ENCODE measurements around the gene XRCC5.

Gene XRCC5

GRCh38 chr2:216086207-216086893 lies 22.8 kb upstream of the XRCC5 start:
- Histone ChIP-seq H3K9me3 (ENCODE audit: insufficient read depth, low read length) (no peaks in the 10 kb centered on the region), H3K36me3 (ENCODE audit: insufficient read depth, insufficient read length, low read length) (no peaks in the 10 kb centered on the region), H3K4me1 (ENCODE audit: insufficient read depth, insufficient read length) (peaks cover 7% of the 10 kb centered on the region), H3K9ac (ENCODE audit: insufficient read length, low read depth) (no peak overlapping the region), H3K4me3 (ENCODE audit: insufficient read length, low read depth) (no peak overlapping the region), H3K27me3 (ENCODE audit: insufficient read depth, insufficient read length) (peaks cover 4% of the 10 kb centered on the region)
- DNase-seq (ENCODE audit: low read depth, low spot score): no peak
- TF ChIP-seq YY1 (IDR thresholded peaks at IDR 0.05; ENCODE audit: insufficient read depth, insufficient read length): no peak
- TF ChIP-seq ZNF274 (IDR thresholded peaks at IDR 0.05; ENCODE audit: low read depth, low read length): no peak
- no peak for TF ChIP-seq SUZ12 (IDR thresholded peaks at IDR 0.05; ENCODE audit: extremely low read depth, insufficient read depth, insufficient read length)

GRCh38 chr2:216090369-216090786 lies 18.8 kb upstream of the XRCC5 start:
- no peak for DNase-seq (ENCODE audit: low read depth, low spot score)
- no peak for TF ChIP-seq YY1 (IDR thresholded peaks at IDR 0.05; ENCODE audit: insufficient read depth, insufficient read length)
- TF ChIP-seq ZNF274 (IDR thresholded peaks at IDR 0.05; ENCODE audit: low read depth, low read length): no peak
- no peak for TF ChIP-seq SUZ12 (IDR thresholded peaks at IDR 0.05; ENCODE audit: extremely low read depth, insufficient read depth, insufficient read length)
- H3K4me1 ChIP-seq (ENCODE audit: insufficient read depth, insufficient read length): no peaks in the 10 kb centered on the region

GRCh38 chr2:216092646-216093045 lies 16.5 kb upstream of the XRCC5 start:
- DNase-seq (ENCODE audit: low read depth, low spot score): no peak
- TF ChIP-seq YY1 (IDR thresholded peaks at IDR 0.05; ENCODE audit: insufficient read depth, insufficient read length) (no peak), SUZ12 (IDR thresholded peaks at IDR 0.05; ENCODE audit: extremely low read depth, insufficient read depth, insufficient read length) (no peak), ZNF274 (IDR thresholded peaks at IDR 0.05; ENCODE audit: low read depth, low read length) (no peak)
- no peaks in the 10 kb centered on the region for H3K4me1 ChIP-seq (ENCODE audit: insufficient read depth, insufficient read length)
- peaks cover 3% of the 10 kb centered on the region for H3K36me3 ChIP-seq (ENCODE audit: insufficient read depth, insufficient read length, low read length)
- H3K27me3 ChIP-seq (ENCODE audit: insufficient read depth, insufficient read length): no peaks in the 10 kb centered on the region
- no peaks in the 10 kb centered on the region for H3K9me3 ChIP-seq (ENCODE audit: insufficient read depth, low read length)
- no peak overlapping the region for H3K4me3 ChIP-seq (ENCODE audit: insufficient read length, low read depth)
- no peak overlapping the region for H3K9ac ChIP-seq (ENCODE audit: insufficient read length, low read depth)

More at GRCh38 chr2:216090369-216090786, 18.8 kb upstream of the XRCC5 start:
- H3K9ac ChIP-seq (ENCODE audit: insufficient read length, low read depth): no peak overlapping the region
- no peaks in the 10 kb centered on the region for H3K27me3 ChIP-seq (ENCODE audit: insufficient read depth, insufficient read length)
- no peaks in the 10 kb centered on the region for H3K36me3 ChIP-seq (ENCODE audit: insufficient read depth, insufficient read length, low read length)
- no peaks in the 10 kb centered on the region for H3K9me3 ChIP-seq (ENCODE audit: insufficient read depth, low read length)
- no peak overlapping the region for H3K4me3 ChIP-seq (ENCODE audit: insufficient read length, low read depth)

GRCh38 chr2:216094701-216095100 lies 14.4 kb upstream of the XRCC5 start:
- TF ChIP-seq SUZ12 (IDR thresholded peaks at IDR 0.05; ENCODE audit: extremely low read depth, insufficient read depth, insufficient read length): no peak
- no peaks in the 10 kb centered on the region for H3K27me3 ChIP-seq (ENCODE audit: insufficient read depth, insufficient read length)
- DNase-seq (ENCODE audit: low read depth, low spot score): no peak
- no peak overlapping the region for H3K4me3 ChIP-seq (ENCODE audit: insufficient read length, low read depth)
- H3K9ac ChIP-seq (ENCODE audit: insufficient read length, low read depth): no peak overlapping the region
- H3K4me1 ChIP-seq (ENCODE audit: insufficient read depth, insufficient read length): no peaks in the 10 kb centered on the region
- peaks cover 8% of the 10 kb centered on the region for H3K36me3 ChIP-seq (ENCODE audit: insufficient read depth, insufficient read length, low read length)
- H3K9me3 ChIP-seq (ENCODE audit: insufficient read depth, low read length): no peaks in the 10 kb centered on the region

- no peaks in the 10 kb centered on the region for H3K27me3 ChIP-seq (ENCODE audit: insufficient read depth, insufficient read length)
- H3K9ac ChIP-seq (ENCODE audit: insufficient read length, low read depth): no peak overlapping the region
- TF ChIP-seq YY1 (IDR thresholded peaks at IDR 0.05; ENCODE audit: insufficient read depth, insufficient read length) (no peak), SUZ12 (IDR thresholded peaks at IDR 0.05; ENCODE audit: extremely low read depth, insufficient read depth, insufficient read length) (no peak), ZNF274 (IDR thresholded peaks at IDR 0.05; ENCODE audit: low read depth, low read length) (no peak)
- H3K4me3 ChIP-seq (ENCODE audit: insufficient read length, low read depth): no peak overlapping the region
- H3K36me3 ChIP-seq (ENCODE audit: insufficient read depth, insufficient read length, low read length): peaks cover 13% of the 10 kb centered on the region
- H3K4me1 ChIP-seq (ENCODE audit: insufficient read depth, insufficient read length): no peaks in the 10 kb centered on the region
- no peak for DNase-seq (ENCODE audit: low read depth, low spot score)
- no peaks in the 10 kb centered on the region for H3K9me3 ChIP-seq (ENCODE audit: insufficient read depth, low read length)
Measured at GRCh38 chr2:216098421-216099334, 10.5 kb upstream of the XRCC5 start.

- H3K9me3 ChIP-seq (ENCODE audit: insufficient read depth, low read length): no peaks in the 10 kb centered on the region
- no peaks in the 10 kb centered on the region for H3K4me1 ChIP-seq (ENCODE audit: insufficient read depth, insufficient read length)
- H3K4me3 ChIP-seq (ENCODE audit: insufficient read length, low read depth): no peak overlapping the region
- H3K27me3 ChIP-seq (ENCODE audit: insufficient read depth, insufficient read length): no peaks in the 10 kb centered on the region
- H3K36me3 ChIP-seq (ENCODE audit: insufficient read depth, insufficient read length, low read length): peaks cover 12% of the 10 kb centered on the region
- TF ChIP-seq ZNF274 (IDR thresholded peaks at IDR 0.05; ENCODE audit: low read depth, low read length) (no peak), YY1 (IDR thresholded peaks at IDR 0.05; ENCODE audit: insufficient read depth, insufficient read length) (no peak), SUZ12 (IDR thresholded peaks at IDR 0.05; ENCODE audit: extremely low read depth, insufficient read depth, insufficient read length) (no peak)
- H3K9ac ChIP-seq (ENCODE audit: insufficient read length, low read depth): no peak overlapping the region
- DNase-seq (ENCODE audit: low read depth, low spot score): no peak
Measured at GRCh38 chr2:216101109-216101508, 8.0 kb upstream of the XRCC5 start.

- Histone ChIP-seq H3K4me3 (ENCODE audit: insufficient read length, low read depth) (no peak overlapping the region), H3K9me3 (ENCODE audit: insufficient read depth, low read length) (no peaks in the 10 kb centered on the region), H3K27me3 (ENCODE audit: insufficient read depth, insufficient read length) (no peaks in the 10 kb centered on the region), H3K36me3 (ENCODE audit: insufficient read depth, insufficient read length, low read length) (peaks cover 10% of the 10 kb centered on the region), H3K9ac (ENCODE audit: insufficient read length, low read depth) (no peak overlapping the region), H3K4me1 (ENCODE audit: insufficient read depth, insufficient read length) (peaks cover 1% of the 10 kb centered on the region)
- no peak for TF ChIP-seq ZNF274 (IDR thresholded peaks at IDR 0.05; ENCODE audit: low read depth, low read length)
- no peak for TF ChIP-seq SUZ12 (IDR thresholded peaks at IDR 0.05; ENCODE audit: extremely low read depth, insufficient read depth, insufficient read length)
- no peak for TF ChIP-seq YY1 (IDR thresholded peaks at IDR 0.05; ENCODE audit: insufficient read depth, insufficient read length)
- no peak for DNase-seq (ENCODE audit: low read depth, low spot score)
Measured at GRCh38 chr2:216103213-216103612, 5.9 kb upstream of the XRCC5 start.
